ENCODE measurements around the gene PIKFYVE.
A peak's percentile ranks its signal among the peaks of the same experiment; 100 is the strongest.
"Not testable (repeated sequence)": the region's sequence is repeated elsewhere in the genome, so short reads cannot be mapped to it uniquely, and the experiment has no call there.

Gene PIKFYVE, protein sequence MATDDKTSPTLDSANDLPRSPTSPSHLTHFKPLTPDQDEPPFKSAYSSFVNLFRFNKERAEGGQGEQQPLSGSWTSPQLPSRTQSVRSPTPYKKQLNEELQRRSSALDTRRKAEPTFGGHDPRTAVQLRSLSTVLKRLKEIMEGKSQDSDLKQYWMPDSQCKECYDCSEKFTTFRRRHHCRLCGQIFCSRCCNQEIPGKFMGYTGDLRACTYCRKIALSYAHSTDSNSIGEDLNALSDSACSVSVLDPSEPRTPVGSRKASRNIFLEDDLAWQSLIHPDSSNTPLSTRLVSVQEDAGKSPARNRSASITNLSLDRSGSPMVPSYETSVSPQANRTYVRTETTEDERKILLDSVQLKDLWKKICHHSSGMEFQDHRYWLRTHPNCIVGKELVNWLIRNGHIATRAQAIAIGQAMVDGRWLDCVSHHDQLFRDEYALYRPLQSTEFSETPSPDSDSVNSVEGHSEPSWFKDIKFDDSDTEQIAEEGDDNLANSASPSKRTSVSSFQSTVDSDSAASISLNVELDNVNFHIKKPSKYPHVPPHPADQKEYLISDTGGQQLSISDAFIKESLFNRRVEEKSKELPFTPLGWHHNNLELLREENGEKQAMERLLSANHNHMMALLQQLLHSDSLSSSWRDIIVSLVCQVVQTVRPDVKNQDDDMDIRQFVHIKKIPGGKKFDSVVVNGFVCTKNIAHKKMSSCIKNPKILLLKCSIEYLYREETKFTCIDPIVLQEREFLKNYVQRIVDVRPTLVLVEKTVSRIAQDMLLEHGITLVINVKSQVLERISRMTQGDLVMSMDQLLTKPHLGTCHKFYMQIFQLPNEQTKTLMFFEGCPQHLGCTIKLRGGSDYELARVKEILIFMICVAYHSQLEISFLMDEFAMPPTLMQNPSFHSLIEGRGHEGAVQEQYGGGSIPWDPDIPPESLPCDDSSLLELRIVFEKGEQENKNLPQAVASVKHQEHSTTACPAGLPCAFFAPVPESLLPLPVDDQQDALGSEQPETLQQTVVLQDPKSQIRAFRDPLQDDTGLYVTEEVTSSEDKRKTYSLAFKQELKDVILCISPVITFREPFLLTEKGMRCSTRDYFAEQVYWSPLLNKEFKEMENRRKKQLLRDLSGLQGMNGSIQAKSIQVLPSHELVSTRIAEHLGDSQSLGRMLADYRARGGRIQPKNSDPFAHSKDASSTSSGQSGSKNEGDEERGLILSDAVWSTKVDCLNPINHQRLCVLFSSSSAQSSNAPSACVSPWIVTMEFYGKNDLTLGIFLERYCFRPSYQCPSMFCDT (N-terminal part only)

DNA sequence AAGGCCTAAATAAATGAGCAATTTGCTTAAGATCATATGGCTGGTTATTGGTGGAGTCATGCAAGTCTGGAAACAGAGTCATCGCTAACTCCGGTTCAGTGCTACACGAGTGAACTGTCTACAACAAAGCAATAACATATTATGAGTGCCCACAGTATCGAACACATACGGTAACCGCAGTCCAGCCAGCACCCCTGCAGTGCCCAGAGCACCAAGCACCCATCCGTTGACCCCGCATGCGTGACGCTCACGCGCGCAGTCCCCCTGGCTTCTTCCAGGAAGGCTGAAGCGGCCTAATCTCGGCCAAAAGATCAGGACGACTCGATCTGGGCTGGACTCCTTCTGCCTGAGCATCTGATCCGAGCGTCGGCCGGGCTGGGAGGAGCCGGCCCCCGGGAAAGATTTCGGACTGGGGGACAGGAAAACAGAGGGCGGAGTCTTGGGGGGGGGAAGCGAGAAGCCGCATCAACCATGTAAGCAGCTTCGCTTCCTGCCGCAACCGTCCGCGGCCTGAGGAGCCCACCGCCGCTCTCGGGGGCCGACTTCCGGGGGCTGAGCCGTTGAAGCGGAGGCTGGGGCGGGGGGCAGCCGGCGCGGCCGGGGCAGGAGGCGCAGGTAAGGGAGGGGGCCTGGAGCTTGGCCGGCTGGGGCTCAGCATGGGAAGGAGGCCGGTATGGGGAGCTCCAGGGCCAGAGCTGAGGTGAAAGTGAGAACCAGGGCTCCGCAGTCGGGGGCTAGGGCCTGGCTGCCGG, at the start of gene PIKFYVE:
Gene PIKFYVE (plus strand): TSS at position 455 of the 752 bp plus-strand sequence. CDS start 5,265 bp downstream, outside the sequence.
- CTCF ChIA-PET: interaction anchor here (0.6 to 1.2 kb wide), 4 partner anchors 9 to 164 kb away, joined by 3 to 5 read pairs (median 3); no protein-coding TSS in a partner anchor
- DNase-seq (ENCODE audit: extremely low spot score): peak; percentile 89
- no peak for TF ChIP-seq HDGF (IDR thresholded peaks at IDR 0.05; ENCODE audit: borderline replicate concordance)
- TF ChIP-seq L3MBTL2 (conservative IDR thresholded peaks at IDR 0.05): peak; percentile 49
- peak; percentile 67 for TF ChIP-seq ARNT (IDR thresholded peaks at IDR 0.05)
- TF ChIP-seq NFRKB (IDR thresholded peaks at IDR 0.05): no peak
- no peak for TF ChIP-seq FOXA1 (IDR thresholded peaks at IDR 0.05)
- TF ChIP-seq, protein P1, sequence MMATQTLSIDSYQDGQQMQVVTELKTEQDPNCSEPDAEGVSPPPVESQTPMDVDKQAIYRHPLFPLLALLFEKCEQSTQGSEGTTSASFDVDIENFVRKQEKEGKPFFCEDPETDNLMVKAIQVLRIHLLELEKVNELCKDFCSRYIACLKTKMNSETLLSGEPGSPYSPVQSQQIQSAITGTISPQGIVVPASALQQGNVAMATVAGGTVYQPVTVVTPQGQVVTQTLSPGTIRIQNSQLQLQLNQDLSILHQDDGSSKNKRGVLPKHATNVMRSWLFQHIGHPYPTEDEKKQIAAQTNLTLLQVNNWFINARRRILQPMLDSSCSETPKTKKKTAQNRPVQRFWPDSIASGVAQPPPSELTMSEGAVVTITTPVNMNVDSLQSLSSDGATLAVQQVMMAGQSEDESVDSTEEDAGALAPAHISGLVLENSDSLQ (IDR thresholded peaks at IDR 0.05): no peak
- TF ChIP-seq BHLHE40 (IDR thresholded peaks at IDR 0.05; ENCODE audit: borderline replicate concordance): no peak
- no peak for TF ChIP-seq ELF4 (IDR thresholded peaks at IDR 0.05)
- no peak for TF ChIP-seq SUZ12 (IDR thresholded peaks at IDR 0.05)
- TF ChIP-seq LEF1 (IDR thresholded peaks at IDR 0.05; ENCODE audit: borderline replicate concordance): no peak
- TF ChIP-seq SP1 (IDR thresholded peaks at IDR 0.05): no peak
- TF ChIP-seq FOXM1 (IDR thresholded peaks at IDR 0.05; ENCODE audit: borderline replicate concordance): peak; percentile 56; the same call in 1 of the 2 replicates
- TF ChIP-seq ZNF384 (IDR thresholded peaks at IDR 0.05): no peak
- TF ChIP-seq FOXK2 (IDR thresholded peaks at IDR 0.05): no peak
- TF ChIP-seq CTBP1 (IDR thresholded peaks at IDR 0.05; ENCODE audit: borderline replicate concordance): no peak; the same call in 1 of the 2 replicates
- no peak for TF ChIP-seq TARDBP (IDR thresholded peaks at IDR 0.05)
- POLR2A ChIA-PET: interaction anchor here (1.1 to 2.7 kb wide), 2 partner anchors 11 to 164 kb away, joined by 3 to 20 read pairs; partner anchors contain the start of gene IDH1

DNA sequence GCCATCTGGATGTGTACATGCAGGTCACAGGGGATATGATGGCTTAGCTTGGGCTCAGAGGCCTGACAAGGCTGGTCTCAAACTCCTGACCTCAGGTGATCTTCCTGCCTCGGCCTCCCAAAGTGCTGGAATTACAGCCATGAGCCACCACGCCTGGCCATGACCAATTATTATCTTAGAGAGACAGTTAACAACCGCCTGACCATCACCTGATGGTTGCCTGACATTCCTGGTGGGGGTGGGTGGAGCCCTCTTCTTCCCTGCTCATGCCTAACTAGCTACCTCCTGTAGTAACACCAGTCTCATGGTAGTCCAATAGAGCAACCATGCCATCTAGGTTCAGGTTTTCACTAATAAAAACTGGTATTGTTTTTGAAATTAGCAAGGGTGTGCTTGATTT, 44.2 kb upstream of the PIKFYVE start:
- CTCF ChIA-PET; POLR2A ChIA-PET; DNase-seq (ENCODE audit: extremely low spot score): not testable (repeated sequence)

DNA sequence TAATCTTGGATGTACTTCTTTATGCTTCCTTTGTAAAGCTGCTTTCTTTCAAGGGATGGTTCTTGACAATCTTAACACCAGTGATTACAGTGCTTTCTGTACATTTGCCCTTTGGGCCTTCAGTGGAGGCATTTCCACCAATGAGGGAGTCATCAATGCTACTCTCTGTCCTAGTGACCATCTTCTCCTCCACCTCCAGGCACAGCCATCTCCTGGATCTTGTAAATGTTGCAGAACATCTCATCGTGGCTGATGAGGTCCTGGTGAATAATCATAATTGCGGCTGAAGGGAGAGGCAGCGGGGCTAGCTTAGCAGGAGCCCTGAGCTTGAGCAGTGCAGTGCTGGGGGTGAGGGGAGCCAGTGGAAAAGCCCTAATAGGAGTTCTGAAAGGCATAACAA, 43.7 kb upstream of the PIKFYVE start:
- POLR2A ChIA-PET: no interaction called here
- peak; percentile 16 for DNase-seq (ENCODE audit: extremely low spot score)
- no peak for TF ChIP-seq FOXK2 (IDR thresholded peaks at IDR 0.05)
- no peak for TF ChIP-seq CTBP1 (IDR thresholded peaks at IDR 0.05; ENCODE audit: borderline replicate concordance)
- TF ChIP-seq FOXM1 (IDR thresholded peaks at IDR 0.05; ENCODE audit: borderline replicate concordance): no peak
- TF ChIP-seq BHLHE40 (IDR thresholded peaks at IDR 0.05; ENCODE audit: borderline replicate concordance): no peak
- TF ChIP-seq SUZ12 (IDR thresholded peaks at IDR 0.05): no peak
- TF ChIP-seq, protein P1 (IDR thresholded peaks at IDR 0.05): no peak
- TF ChIP-seq ZNF384 (IDR thresholded peaks at IDR 0.05): no peak
- TF ChIP-seq FOXA1 (IDR thresholded peaks at IDR 0.05): no peak
- TF ChIP-seq ARNT (IDR thresholded peaks at IDR 0.05): no peak
- TF ChIP-seq HDGF (IDR thresholded peaks at IDR 0.05; ENCODE audit: borderline replicate concordance): no peak
- TF ChIP-seq LEF1 (IDR thresholded peaks at IDR 0.05; ENCODE audit: borderline replicate concordance): no peak
- TF ChIP-seq SP1 (IDR thresholded peaks at IDR 0.05): no peak
- TF ChIP-seq TARDBP (IDR thresholded peaks at IDR 0.05): no peak
- TF ChIP-seq L3MBTL2 (conservative IDR thresholded peaks at IDR 0.05): no peak
- no peak for TF ChIP-seq ELF4 (IDR thresholded peaks at IDR 0.05)
- no peak for TF ChIP-seq NFRKB (IDR thresholded peaks at IDR 0.05)
- CTCF ChIA-PET: no interaction called here

DNA sequence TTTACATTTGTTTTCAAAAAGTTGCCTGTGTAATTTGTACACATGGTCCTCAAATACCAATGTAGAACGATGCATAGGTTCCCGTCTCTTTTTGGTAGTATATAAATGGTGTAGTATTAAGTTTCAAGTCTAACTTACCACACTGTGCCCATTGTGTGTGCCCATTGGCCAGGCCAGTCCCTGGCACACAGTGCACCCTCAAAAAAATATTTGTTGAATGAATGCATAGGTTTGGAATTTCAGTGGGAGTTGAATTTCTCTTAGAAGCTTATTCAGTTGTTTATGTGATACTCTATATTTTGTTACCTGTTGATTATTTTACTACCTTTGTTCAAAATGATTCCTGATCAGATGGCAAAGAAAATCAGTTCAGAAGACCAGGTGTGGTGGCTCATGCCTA, 41.3 kb upstream of the PIKFYVE start:
- ChIA-PET CTCF (no interaction called here), POLR2A (no interaction called here)
- TF ChIP-seq SP1 (IDR thresholded peaks at IDR 0.05): no peak
- TF ChIP-seq FOXA1 (IDR thresholded peaks at IDR 0.05): no peak
- no peak for TF ChIP-seq FOXK2 (IDR thresholded peaks at IDR 0.05)
- no peak for TF ChIP-seq NFRKB (IDR thresholded peaks at IDR 0.05)
- TF ChIP-seq CTBP1 (IDR thresholded peaks at IDR 0.05; ENCODE audit: borderline replicate concordance): no peak
- no peak for TF ChIP-seq HDGF (IDR thresholded peaks at IDR 0.05; ENCODE audit: borderline replicate concordance)
- no peak for TF ChIP-seq FOXM1 (IDR thresholded peaks at IDR 0.05; ENCODE audit: borderline replicate concordance)
- TF ChIP-seq LEF1 (IDR thresholded peaks at IDR 0.05; ENCODE audit: borderline replicate concordance): no peak
- no peak for TF ChIP-seq L3MBTL2 (conservative IDR thresholded peaks at IDR 0.05)
- TF ChIP-seq ZNF384 (IDR thresholded peaks at IDR 0.05): no peak
- no peak for TF ChIP-seq ELF4 (IDR thresholded peaks at IDR 0.05)
- no peak for TF ChIP-seq BHLHE40 (IDR thresholded peaks at IDR 0.05; ENCODE audit: borderline replicate concordance)
- no peak for DNase-seq (ENCODE audit: extremely low spot score)

DNA sequence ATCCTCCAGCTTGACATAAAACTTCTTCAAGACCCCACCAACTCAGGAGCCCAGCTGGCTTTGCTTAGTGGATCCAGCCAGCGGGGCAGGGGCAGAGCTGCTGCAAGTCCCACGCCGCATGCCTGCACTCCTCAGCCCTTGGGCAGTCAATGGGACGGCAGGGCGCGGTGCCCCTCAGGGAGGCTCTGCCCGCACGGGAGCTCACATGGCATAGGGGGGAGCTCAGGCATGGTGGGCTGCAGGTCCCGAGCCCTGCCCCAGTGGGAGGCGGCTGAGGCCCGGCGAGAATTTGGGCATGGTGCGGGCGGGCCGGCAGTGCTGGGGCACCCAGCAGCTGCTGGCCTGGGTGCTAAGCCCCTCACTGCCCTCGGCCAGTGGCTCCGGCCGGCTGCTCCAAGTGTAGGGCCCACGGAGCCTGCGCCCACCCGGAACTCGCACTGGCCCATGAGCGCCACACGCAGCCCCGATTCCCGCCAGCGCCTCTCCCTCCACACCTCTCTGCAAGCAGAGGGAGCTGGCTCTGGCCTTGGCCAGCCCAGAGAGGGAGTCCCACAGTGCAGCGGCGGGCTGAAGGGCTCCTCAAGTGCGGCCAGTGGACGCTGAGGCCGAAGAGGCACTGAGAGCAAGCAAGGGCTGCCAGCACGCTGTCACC, 38.3 kb upstream of the PIKFYVE start:
- no peak for DNase-seq (ENCODE audit: extremely low spot score)
- POLR2A ChIA-PET: no interaction called here
- CTCF ChIA-PET: no interaction called here
- TF ChIP-seq L3MBTL2 (conservative IDR thresholded peaks at IDR 0.05): no peak

Data from HEK293T (cell line).